H9 (cell line): ENCODE data around the gene GSK3A. TPM values are rescaled to one million over a fixed set of nuclear protein-coding genes. Genes with fewer than 3 reads are reported as not detected.
"Not testable (repeated sequence)": the region's sequence is repeated elsewhere in the genome, so short reads cannot be mapped to it uniquely, and the experiment has no call there.

Experiments
- DNase-seq: peaks from one replicate; pipeline ENCODE4 v3.0.0-alpha.2; 2017
- H2AFZ ChIP-seq: one replicate; pipeline ENCODE4 v1.6.1; 2013; ENCODE audit warnings: mild to moderate bottlenecking, low read length, control low read depth, moderate library complexity
- H2AK5ac ChIP-seq: 2 replicates; pipeline ENCODE4 v1.6.1; 2013; ENCODE audit warnings: low read length, control low read depth, mixed read lengths; ENCODE audit not compliant: insufficient read length
- H2BK120ac ChIP-seq: one replicate; pipeline ENCODE4 v1.6.1; 2013; ENCODE audit warnings: low read depth, mild to moderate bottlenecking, low read length, control low read depth, inconsistent platforms; ENCODE audit not compliant: poor library complexity, severe bottlenecking
- H2BK12ac ChIP-seq: 2 replicates; pipeline ENCODE4 v1.6.1; 2013; ENCODE audit warnings: low read length, control low read depth, mixed read lengths, low read depth; ENCODE audit not compliant: insufficient read length
- H2BK15ac ChIP-seq: 2 replicates; pipeline ENCODE4 v1.6.1; 2013; ENCODE audit warnings: low read depth, low read length, control low read depth
- H2BK20ac ChIP-seq: one replicate; pipeline ENCODE4 v1.6.1; 2013; ENCODE audit warnings: low read depth, mild to moderate bottlenecking, low read length, control low read depth, inconsistent platforms; ENCODE audit not compliant: poor library complexity, severe bottlenecking
- H2BK5ac ChIP-seq: 2 replicates; pipeline ENCODE4 v1.6.1; 2013; ENCODE audit warnings: low read length, control low read depth, mixed read lengths; ENCODE audit not compliant: insufficient read length
- H3K14ac ChIP-seq: 2 replicates; pipeline ENCODE4 v1.6.1; 2013; ENCODE audit warnings: low read length, control low read depth; ENCODE audit not compliant: insufficient read depth
- H3K18ac ChIP-seq: 2 replicates; pipeline ENCODE4 v1.6.1; 2013; ENCODE audit warnings: low read depth, mild to moderate bottlenecking, mixed read lengths, low read length, control low read depth; ENCODE audit not compliant: insufficient read length
- H3K23ac ChIP-seq: 2 replicates; pipeline ENCODE4 v1.6.1; 2013; ENCODE audit warnings: low read length, control low read depth, mixed read lengths, low read depth; ENCODE audit not compliant: insufficient read length
- H3K23me2 ChIP-seq: 2 replicates; pipeline ENCODE4 v1.6.1; 2013; ENCODE audit warnings: low read depth, mild to moderate bottlenecking, mixed read lengths, low read length, control low read depth; ENCODE audit not compliant: insufficient read length, poor library complexity, severe bottlenecking
- H3K27ac ChIP-seq: 2 replicates; pipeline ENCODE4 v1.5.1; 2013; ENCODE audit warnings: low read length, control low read depth, mixed read lengths, low read depth; ENCODE audit not compliant: insufficient read length
- H3K27me3 ChIP-seq: 2 replicates; pipeline ENCODE4 v1.6.1; 2013; ENCODE audit warnings: low read length, control low read depth, inconsistent platforms; ENCODE audit not compliant: insufficient read depth
- H3K4ac ChIP-seq: 2 replicates; pipeline ENCODE4 v1.6.1; 2013; ENCODE audit warnings: low read depth, mild to moderate bottlenecking, control low read depth, inconsistent platforms, low read length, moderate library complexity
- H3K4me1 ChIP-seq: 2 replicates; pipeline ENCODE4 v1.6.1; 2013; ENCODE audit warnings: low read length, control low read depth, inconsistent platforms; ENCODE audit not compliant: insufficient read depth
- H3K4me2 ChIP-seq: 2 replicates; pipeline ENCODE4 v1.6.1; 2013; ENCODE audit warnings: low read length, control low read depth, mixed read lengths; ENCODE audit not compliant: insufficient read length, insufficient read depth
- H3K56ac ChIP-seq: 2 replicates; pipeline ENCODE4 v1.6.1; 2013; ENCODE audit warnings: low read depth, mild to moderate bottlenecking, mixed read lengths, low read length, control low read depth; ENCODE audit not compliant: insufficient read length
- H3K79me1 ChIP-seq: 2 replicates; pipeline ENCODE4 v1.6.1; 2013; ENCODE audit warnings: low read depth, mild to moderate bottlenecking, moderate library complexity, low read length, control low read depth, inconsistent platforms; ENCODE audit not compliant: insufficient read depth, poor library complexity, severe bottlenecking
- H3K79me2 ChIP-seq: 2 replicates; pipeline ENCODE4 v1.6.1; 2013; ENCODE audit warnings: low read length, control low read depth, inconsistent platforms; ENCODE audit not compliant: insufficient read depth
- H3K9ac ChIP-seq: 2 replicates; pipeline ENCODE4 v1.6.1; 2013; ENCODE audit warnings: low read length, control low read depth, mixed read lengths; ENCODE audit not compliant: insufficient read length; ENCODE audit errors: extremely low read depth
- H3K9me3 ChIP-seq: one replicate; pipeline ENCODE4 v1.6.1; 2013; ENCODE audit warnings: low read depth, low read length, inconsistent platforms; ENCODE audit not compliant: control insufficient read depth
- H3T11ph ChIP-seq: one replicate; pipeline ENCODE4 v1.6.1; 2013; ENCODE audit warnings: mild to moderate bottlenecking, low read length, control low read depth, inconsistent platforms
- H4K20me1 ChIP-seq: one replicate; pipeline ENCODE4 v1.6.1; 2013; ENCODE audit not compliant: control insufficient read depth, insufficient read length, insufficient read depth
- H4K5ac ChIP-seq: 2 replicates; pipeline ENCODE4 v1.6.1; 2013; ENCODE audit warnings: low read depth, mild to moderate bottlenecking, mixed read lengths, low read length, control low read depth; ENCODE audit not compliant: insufficient read length
- H4K8ac ChIP-seq: replicated peaks from 2 replicates; pipeline ENCODE4 v1.6.1; 2013; ENCODE audit warnings: low read length, control low read depth, mixed read lengths, low read depth; ENCODE audit not compliant: insufficient read length
- H4K91ac ChIP-seq: 2 replicates; pipeline ENCODE4 v1.6.1; 2013; ENCODE audit warnings: low read depth, mild to moderate bottlenecking, moderate library complexity, mixed read lengths, low read length, control low read depth; ENCODE audit not compliant: insufficient read length
- H3K27ac Mint-ChIP-seq, 3 experiments: 2 replicates in 2 of 3; 3 replicates in 1 of 3; pipeline ENCODE4 v1.8.0; 2020 to 2021; ENCODE audit warnings: mixed read lengths in 3 of 3, mild to moderate bottlenecking in 1 of 3, moderate library complexity in 1 of 3
- H3K27me3 Mint-ChIP-seq: 2 replicates; pipeline ENCODE4 v1.8.0; 2021; ENCODE audit warnings: low read depth, mild to moderate bottlenecking, moderate library complexity, mixed read lengths
- H3K36me3 Mint-ChIP-seq, 3 experiments: 2 replicates in 2 of 3; 3 replicates in 1 of 3; pipeline ENCODE4 v1.8.0; 2020 to 2021; ENCODE audit warnings: low read depth in 3 of 3, mixed read lengths in 3 of 3; ENCODE audit not compliant: insufficient read depth in 1 of 3
- H3K4me1 Mint-ChIP-seq, 2 experiments: 2 replicates each; pipeline ENCODE4 v1.8.0; 2020; ENCODE audit warnings: mixed read lengths in 2 of 2
- H3K4me3 Mint-ChIP-seq, 2 experiments: 2 replicates in 1 of 2; 3 replicates in 1 of 2; pipeline ENCODE4 v1.8.0; 2020 to 2021; ENCODE audit warnings: mild to moderate bottlenecking in 2 of 2, mixed read lengths in 2 of 2, moderate library complexity in 1 of 2
- H3K9me3 Mint-ChIP-seq, 2 experiments: 2 replicates in 1 of 2; 3 replicates in 1 of 2; pipeline ENCODE4 v1.8.0; 2020; ENCODE audit warnings: mild to moderate bottlenecking in 2 of 2, mixed read lengths in 2 of 2, moderate library complexity in 1 of 2
- WGBS: extraction: QIAGEN DNeasy Blood & Tissue Kit; methylation state at CpG from one replicate; pipeline ENCODE4 v1.1.7; 2013; ENCODE audit warnings: missing lambda C conversion rate, low lambda C conversion rate, mixed read lengths; ENCODE audit not compliant: insufficient read length; ENCODE audit errors: extremely low coverage; 5-methylcytosine and 5-hydroxymethylcytosine counted together
- total RNA-seq: library from RNA; stranded (reverse); gene quantifications from 2 replicates; pipeline ENCODE4 v1.2.1, GENCODE V29; 2021
- TF ChIP-seq, protein P1 (sequence below): fragments of 200-600 bp; sonication (generic); conservative IDR thresholded peaks from 3 replicates; pipeline ENCODE4 v1.8.0; 2021; ENCODE audit warnings: antibody characterized with exemption, mild to moderate bottlenecking

GSK3A gene
- total RNA-seq, 1 experiment from 2014 or later, result 52.4 TPM

GRCh38 chr19:42267644-42268141 is 25.3 kb upstream of the GSK3A start:
- Histone ChIP-seq H3K4ac (no peak overlapping the region), H2BK15ac (no peak overlapping the region), H2BK120ac (no peak overlapping the region), H3K27ac (no peak overlapping the region), H4K91ac (no peak overlapping the region), H2BK12ac (no peak overlapping the region), H3K14ac (peak overlapping the region; percentile 64; the same call in 1 of the 2 replicates), H3K23ac (no peak overlapping the region), H3K18ac (peak overlapping the region; percentile 52), H4K20me1 (no peaks in the 10 kb centered on the region), H3K79me2 (no peaks in the 10 kb centered on the region), H3K56ac (no peak overlapping the region), H3T11ph (no peak overlapping the region), H3K9me3 (no peaks in the 10 kb centered on the region), H2AFZ (no peak overlapping the region), H3K9ac (peak overlapping the region; percentile 74), H2BK5ac (no peak overlapping the region), H3K4me1 (no peaks in the 10 kb centered on the region; the same call in 1 of the 2 replicates), H3K27me3 (no peaks in the 10 kb centered on the region), H3K4me2 (peak overlapping the region; percentile 94), H2AK5ac (no peak overlapping the region), H4K8ac (no peak overlapping the region), H4K5ac (no peak overlapping the region), H3K23me2 (peaks cover 9% of the 10 kb centered on the region), H3K79me1 (no peaks in the 10 kb centered on the region), H2BK20ac (no peak overlapping the region)
- Mint-ChIP-seq H3K36me3 (no peaks in the 10 kb centered on the region; a peak in 2 of 7 replicates), H3K27me3 (peaks cover 8% of the 10 kb centered on the region), H3K27ac (no peak overlapping the region; a peak in 4 of 7 replicates), H3K4me1 (peaks cover 20 to 25% of the 10 kb centered on the region in 2 experiments), H3K4me3 (no peak overlapping the region), H3K9me3 (no peaks in the 10 kb centered on the region; a peak in 1 of 5 replicates)
- WGBS, result no CpG with 5 or more reads among the region's 13 CpGs
- TF ChIP-seq, protein P1, sequence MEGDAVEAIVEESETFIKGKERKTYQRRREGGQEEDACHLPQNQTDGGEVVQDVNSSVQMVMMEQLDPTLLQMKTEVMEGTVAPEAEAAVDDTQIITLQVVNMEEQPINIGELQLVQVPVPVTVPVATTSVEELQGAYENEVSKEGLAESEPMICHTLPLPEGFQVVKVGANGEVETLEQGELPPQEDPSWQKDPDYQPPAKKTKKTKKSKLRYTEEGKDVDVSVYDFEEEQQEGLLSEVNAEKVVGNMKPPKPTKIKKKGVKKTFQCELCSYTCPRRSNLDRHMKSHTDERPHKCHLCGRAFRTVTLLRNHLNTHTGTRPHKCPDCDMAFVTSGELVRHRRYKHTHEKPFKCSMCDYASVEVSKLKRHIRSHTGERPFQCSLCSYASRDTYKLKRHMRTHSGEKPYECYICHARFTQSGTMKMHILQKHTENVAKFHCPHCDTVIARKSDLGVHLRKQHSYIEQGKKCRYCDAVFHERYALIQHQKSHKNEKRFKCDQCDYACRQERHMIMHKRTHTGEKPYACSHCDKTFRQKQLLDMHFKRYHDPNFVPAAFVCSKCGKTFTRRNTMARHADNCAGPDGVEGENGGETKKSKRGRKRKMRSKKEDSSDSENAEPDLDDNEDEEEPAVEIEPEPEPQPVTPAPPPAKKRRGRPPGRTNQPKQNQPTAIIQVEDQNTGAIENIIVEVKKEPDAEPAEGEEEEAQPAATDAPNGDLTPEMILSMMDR, result no peak
- no peak for DNase-seq

DNA sequence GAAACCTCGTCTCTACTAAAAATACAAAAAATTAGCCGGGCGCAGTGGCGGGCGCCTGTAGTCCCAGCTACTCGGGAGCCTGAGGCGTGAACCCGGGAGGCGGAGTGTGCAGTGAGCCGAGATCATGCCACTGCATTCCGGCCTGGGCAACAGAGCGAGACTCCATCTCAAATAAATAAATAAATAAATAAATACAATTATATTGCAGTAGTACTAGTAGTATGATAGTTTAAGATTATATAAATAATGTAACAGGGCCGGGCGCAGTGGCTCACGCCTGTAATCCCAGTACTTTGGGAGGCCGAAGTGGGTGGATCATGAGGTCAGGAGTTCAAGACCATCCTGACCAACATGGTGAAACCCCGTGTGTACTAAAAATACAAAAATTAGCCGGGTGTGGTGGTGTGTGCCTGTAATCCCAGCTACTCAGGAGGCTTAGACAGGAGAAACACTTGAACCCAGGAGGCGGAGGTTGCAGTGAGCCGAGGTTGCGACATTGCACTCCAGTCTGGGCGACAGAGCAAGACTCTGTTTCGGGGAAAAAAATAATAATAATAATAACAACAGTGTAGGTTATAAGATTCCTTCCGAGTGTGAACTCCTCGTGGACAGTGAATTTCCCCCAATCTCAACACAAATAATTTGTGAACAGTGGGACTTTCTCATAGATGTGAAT is 24.7 kb upstream of the GSK3A start:
- not testable (repeated sequence) for H3K9me3 ChIP-seq, H3K79me1 ChIP-seq, H3K27ac ChIP-seq, H3K36me3 Mint-ChIP-seq, H4K20me1 ChIP-seq, H3K23me2 ChIP-seq, H2BK20ac ChIP-seq, H2BK5ac ChIP-seq, H4K8ac ChIP-seq, H4K91ac ChIP-seq, H3K23ac ChIP-seq, H3K27me3 ChIP-seq, H3K14ac ChIP-seq, H3K56ac ChIP-seq, H3K4ac ChIP-seq, H3K9ac ChIP-seq, H2BK120ac ChIP-seq, H2BK12ac ChIP-seq, H3T11ph ChIP-seq, H3K9me3 Mint-ChIP-seq, H2AK5ac ChIP-seq, H3K27ac Mint-ChIP-seq, H3K4me1 ChIP-seq, DNase-seq, H3K18ac ChIP-seq, H4K5ac ChIP-seq, H3K79me2 ChIP-seq, H2BK15ac ChIP-seq, H2AFZ ChIP-seq
- peak overlapping the region; percentile 94 for H3K4me2 ChIP-seq
- Mint-ChIP-seq H3K27me3 (peaks cover 12% of the 10 kb centered on the region), H3K4me3 (0 out of 5 replicates have a peak overlapping the region, but pooled peaks of 1 of the 2 experiments have one; percentile 23), H3K4me1 (peaks cover 20 to 25% of the 10 kb centered on the region in 2 experiments)
- WGBS, result no CpG with 5 or more reads among the region's 25 CpGs
